NB4 (cell line): ENCODE measurements around the gene LILRA5.
"Not testable (repeated sequence)": the region's sequence is repeated elsewhere in the genome, so short reads cannot be mapped to it uniquely, and the experiment has no call there.

Experiments used
- CTCF ChIP-seq: IDR thresholded peaks from one replicate; pipeline ENCODE4 v1.5.1; 2012; ENCODE audit warnings: low read depth, low read length
- POLR2A ChIP-seq: IDR thresholded peaks from 2 replicates; pipeline ENCODE4 v1.6.1; 2011; ENCODE audit warnings: mild to moderate bottlenecking; ENCODE audit not compliant: insufficient read length; ENCODE audit errors: extremely low read depth

GRCh38 chr19:54289160-54289559, 23.8 kb downstream of the LILRA5 start:
- TF ChIP-seq CTCF, POLR2A: not testable (repeated sequence)
